ENCODE results near the gene MRPS18B. TPM values are rescaled to one million over a fixed set of nuclear protein-coding genes. Genes with fewer than 3 reads are reported as not detected.

MRPS18B gene
- total RNA-seq: 10 to 100 TPM; 23.0 to 62.5 (median 45.7) TPM

- WGBS, 2 donors: 0 to 1% methylated on average over 34 of the region's 34 CpGs
- no peaks in the 10 kb centered on the region for H3K9me3 ChIP-seq
Measured at GRCh38 chr6:30617565-30618269, at the start of gene MRPS18B. Gene MRPS18B (plus strand): TSS chr6:30617840. CDS start chr6:30617866, 26 bp downstream.

GRCh38 chr6:30568245-30568644 is 49.4 kb upstream of the MRPS18B start:
- peaks cover 22 to 28% (median 24%) of the 10 kb centered on the region in 4 donors for H3K4me1 ChIP-seq
- WGBS, 2 donors: 59% methylated on average over 3 of the region's 3 CpGs

More at GRCh38 chr6:30617565-30618269, at the start of gene MRPS18B:
- Histone ChIP-seq H3K36me3 (peaks cover 18 to 55% (median 31%) of the 10 kb centered on the region in 4 donors), H3K27ac (peak within 1 kb of the TSS; percentile 95 to 98 (median 96)), H3K27me3 (no peaks in the 10 kb centered on the region), H3K4me3 (peak within 1 kb of the TSS; percentile 67 to 87 (median 78)), H3K4me1 (peaks cover 30 to 38% (median 31%) of the 10 kb centered on the region in 4 donors)
- peak; percentile 94 to 99 for DNase-seq
- peak; percentile 94 to 97 for ATAC-seq (ENCODE audit: low FRiP score in 2 of 2)
- peak in 2 of 6 experiments; percentile 7 to 15 for TF ChIP-seq CTCF (IDR thresholded peaks at IDR 0.05)
- TF ChIP-seq EP300 (IDR thresholded peaks at IDR 0.05): peak in 1 of 4 donors; percentile 50
- peak in 3 of 4 donors; percentile 57 to 82 (median 61) for TF ChIP-seq POLR2A (IDR thresholded peaks at IDR 0.05)
- peak; percentile 94 for TF ChIP-seq POLR2AphosphoS5 (IDR thresholded peaks at IDR 0.05)

GRCh38 chr6:30570263-30570662 is 47.4 kb upstream of the MRPS18B start:
- H3K27me3 ChIP-seq: no peaks in the 10 kb centered on the region
- TF ChIP-seq POLR2AphosphoS5 (IDR thresholded peaks at IDR 0.05) (no peak), POLR2A (IDR thresholded peaks at IDR 0.05) (no peak), CTCF (IDR thresholded peaks at IDR 0.05) (no peak), EP300 (IDR thresholded peaks at IDR 0.05) (no peak)
- 71 to 82% methylated on average over 1 of the region's 1 CpG for WGBS, 2 donors

More at GRCh38 chr6:30568245-30568644, 49.4 kb upstream of the MRPS18B start:
- DNase-seq (no peak), ATAC-seq (ENCODE audit: low FRiP score in 2 of 2) (no peak)
- H3K27me3 ChIP-seq: no peaks in the 10 kb centered on the region
- no peak overlapping the region for H3K27ac ChIP-seq
- TF ChIP-seq CTCF (IDR thresholded peaks at IDR 0.05): no peak
- TF ChIP-seq POLR2AphosphoS5 (IDR thresholded peaks at IDR 0.05): no peak
- TF ChIP-seq POLR2A (IDR thresholded peaks at IDR 0.05): no peak
- no peak for TF ChIP-seq EP300 (IDR thresholded peaks at IDR 0.05)
- H3K4me3 ChIP-seq: no peak overlapping the region
- no peaks in the 10 kb centered on the region for H3K9me3 ChIP-seq
- peaks cover 0 to 7% (median 0%) of the 10 kb centered on the region in 4 donors for H3K36me3 ChIP-seq

GRCh38 chr6:30570740-30571074 is 46.9 kb upstream of the MRPS18B start:
- peak overlapping the region; percentile 49 to 84 (median 70) for H3K4me3 ChIP-seq
- 2% methylated on average over 18 of the region's 18 CpGs for WGBS, 2 donors
- peak overlapping the region; percentile 89 to 94 (median 90) for H3K27ac ChIP-seq
- DNase-seq (peak in 1 of 2 donors; percentile 40), ATAC-seq (ENCODE audit: low FRiP score in 2 of 2) (peak; percentile 57 to 62)
- no peaks in the 10 kb centered on the region for H3K27me3 ChIP-seq
- H3K9me3 ChIP-seq: no peaks in the 10 kb centered on the region
- H3K4me1 ChIP-seq: peaks cover 32 to 43% (median 36%) of the 10 kb centered on the region in 4 donors
- TF ChIP-seq EP300 (IDR thresholded peaks at IDR 0.05) (no peak), POLR2A (IDR thresholded peaks at IDR 0.05) (no peak), POLR2AphosphoS5 (IDR thresholded peaks at IDR 0.05) (no peak), CTCF (IDR thresholded peaks at IDR 0.05) (no peak)
- no peaks in the 10 kb centered on the region for H3K36me3 ChIP-seq

More at GRCh38 chr6:30570263-30570662, 47.4 kb upstream of the MRPS18B start:
- no peak for ATAC-seq (ENCODE audit: low FRiP score in 2 of 2)
- Histone ChIP-seq H3K4me1 (peaks cover 32 to 43% (median 36%) of the 10 kb centered on the region in 4 donors), H3K4me3 (peak overlapping the region in 3 of 4 donors; percentile 70 to 84 (median 70)), H3K36me3 (no peaks in the 10 kb centered on the region), H3K9me3 (no peaks in the 10 kb centered on the region), H3K27ac (peak overlapping the region in 3 of 4 donors; percentile 89 to 92 (median 89))
- no peak for DNase-seq

Measured in upper lobe of left lung (tissue), 6 donors.